ENCODE measurements around the gene HMGXB3.

The HMGXB3 gene

GRCh38 chr5:149982505-149982904 is 18.0 kb upstream of the HMGXB3 start:
- no peak for DNase-seq

GRCh38 chr5:149988126-149988525 is 12.4 kb upstream of the HMGXB3 start:
- no peak for DNase-seq

GRCh38 chr5:149990518-149991376 is 9.8 kb upstream of the HMGXB3 start:
- DNase-seq: peak; percentile 47

DNA sequence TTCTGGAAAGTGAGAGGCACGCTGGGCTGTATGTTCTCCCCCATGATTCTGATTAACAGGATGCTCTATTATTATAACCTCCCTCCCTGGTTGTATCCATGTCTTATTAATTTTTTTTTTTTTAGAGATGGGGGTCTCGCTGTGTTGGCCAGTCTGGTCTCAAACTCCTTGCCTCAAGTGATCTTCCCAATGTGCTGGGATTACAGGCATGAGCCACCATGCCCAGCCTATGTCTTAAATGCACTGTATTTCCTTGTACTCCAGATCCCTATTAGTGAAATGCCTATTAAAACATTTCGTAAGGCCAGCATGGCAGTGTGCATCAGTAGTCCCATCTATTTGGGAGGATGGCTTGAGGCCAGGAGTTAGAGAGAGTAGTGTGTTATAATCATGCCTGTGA is 7.1 kb upstream of the HMGXB3 start:
- no peak for DNase-seq

- DNase-seq: no peak
Observed at GRCh38 chr5:149995385-149996204, 4.9 kb upstream of the HMGXB3 start.

GRCh38 chr5:149996205-149996890 is 4.2 kb upstream of the HMGXB3 start:
- no peak for DNase-seq

GRCh38 chr5:149998281-149998680 is 2.3 kb upstream of the HMGXB3 start:
- no peak for DNase-seq

DNA sequence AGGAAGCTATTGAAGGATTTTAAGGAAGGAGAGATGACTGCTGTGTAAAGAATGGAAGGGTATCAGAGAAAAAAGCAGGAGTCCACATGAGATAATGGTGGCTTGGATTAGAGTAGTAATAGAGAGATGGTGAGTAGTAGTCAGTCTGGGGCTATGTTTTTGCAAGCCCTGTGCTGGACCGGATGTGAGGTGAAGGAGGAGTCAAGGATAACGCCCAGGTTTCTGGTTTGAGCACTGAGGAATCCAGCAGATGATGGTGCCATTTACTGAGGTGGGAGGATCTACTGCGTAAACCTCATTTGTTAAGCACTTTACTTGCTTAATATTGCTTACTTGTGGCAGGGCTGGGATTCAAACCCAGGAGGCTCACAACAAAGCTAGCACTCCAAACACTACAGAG is 1.2 kb upstream of the HMGXB3 start:
- DNase-seq: no peak

- DNase-seq: no peak
Observed at GRCh38 chr5:149999866-150000255, 678 bp upstream of the HMGXB3 start.

- no peak for DNase-seq
Observed at GRCh38 chr5:150000990-150001659, 586 bp downstream of the HMGXB3 start.

DNA sequence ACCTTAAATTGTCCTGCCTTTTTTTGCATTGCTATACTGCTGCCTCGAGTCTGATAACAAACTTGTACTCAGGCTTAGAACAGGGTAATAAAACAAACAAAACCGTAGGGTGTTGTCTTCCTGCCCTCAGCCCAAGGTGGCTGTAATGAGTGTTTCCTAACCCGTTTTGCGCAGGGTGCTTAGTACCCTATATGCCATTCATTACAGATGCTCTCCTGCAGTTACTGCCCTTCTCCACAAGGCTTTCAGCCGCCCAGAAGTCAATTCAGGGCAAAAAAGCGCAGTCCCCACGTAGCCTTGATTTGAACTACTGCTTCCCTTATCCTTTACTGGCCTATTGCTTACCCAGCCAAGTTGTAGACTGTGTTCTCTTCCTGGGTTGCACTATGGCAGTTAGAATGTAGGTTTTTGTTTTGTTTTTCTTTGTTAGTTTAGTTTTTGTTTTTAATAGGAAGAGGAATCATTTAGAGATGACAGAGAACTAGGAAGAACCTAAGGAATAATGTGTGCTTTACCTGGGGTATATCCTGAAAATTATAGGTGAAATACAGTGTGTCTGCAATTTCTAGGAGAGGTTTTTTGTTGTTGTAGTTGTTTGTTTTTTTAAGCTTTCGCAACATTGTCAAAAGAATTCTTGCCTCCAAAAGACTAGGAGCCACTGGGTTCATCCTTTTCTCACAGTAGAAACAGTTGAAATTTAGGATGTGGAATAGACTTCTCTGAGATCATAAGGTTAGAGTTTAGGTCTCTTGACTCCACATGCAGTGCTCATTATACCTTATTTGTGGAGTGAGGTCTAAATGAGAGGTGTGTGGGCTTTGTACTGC is 1.3 kb downstream of the HMGXB3 start:
- peak; percentile 71 for DNase-seq

GRCh38 chr5:150006318-150006717 is 5.8 kb downstream of the HMGXB3 start:
- no peak for DNase-seq

- DNase-seq: no peak
Observed at GRCh38 chr5:150007050-150007449, 6.5 kb downstream of the HMGXB3 start.

GRCh38 chr5:150009671-150010387 is 9.3 kb downstream of the HMGXB3 start:
- DNase-seq: no peak

DNA sequence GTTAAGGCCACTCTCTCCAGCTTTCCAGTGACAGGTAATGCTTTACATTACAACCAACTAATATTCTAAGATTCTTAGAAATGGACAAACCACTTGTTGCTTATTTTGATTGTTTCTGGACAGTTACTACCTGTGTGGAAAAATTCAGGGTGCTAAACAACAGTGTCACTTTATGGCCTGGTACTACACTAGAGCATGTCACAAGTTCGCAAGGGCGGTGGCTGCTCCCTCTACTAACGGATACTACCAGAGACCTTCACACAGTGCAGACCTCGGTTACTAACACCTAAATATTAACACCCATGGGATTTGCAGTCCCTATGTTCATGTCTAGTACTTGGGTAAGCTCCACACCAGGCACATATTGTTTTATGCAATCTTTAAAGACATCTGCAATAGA is 13.4 kb downstream of the HMGXB3 start:
- DNase-seq: no peak

DNA sequence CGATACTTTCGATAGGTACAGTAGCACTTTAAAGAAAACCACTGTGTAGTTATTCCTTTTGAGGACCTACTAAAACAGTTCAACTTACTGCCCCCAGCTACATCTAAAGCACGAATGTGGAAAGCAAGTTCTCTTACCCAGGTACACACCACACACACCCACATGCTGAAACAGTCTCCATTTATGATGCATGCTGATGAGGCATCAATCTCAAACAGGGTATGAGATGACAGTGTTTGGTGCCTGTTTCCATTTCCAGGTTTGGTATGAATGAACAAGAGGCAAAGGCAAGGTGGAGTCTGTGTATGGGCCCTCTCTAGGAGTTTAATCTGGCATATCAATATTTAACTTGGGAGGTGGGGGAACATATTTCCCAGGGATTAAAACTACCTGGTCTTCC is 13.9 kb downstream of the HMGXB3 start:
- DNase-seq: no peak

DNA sequence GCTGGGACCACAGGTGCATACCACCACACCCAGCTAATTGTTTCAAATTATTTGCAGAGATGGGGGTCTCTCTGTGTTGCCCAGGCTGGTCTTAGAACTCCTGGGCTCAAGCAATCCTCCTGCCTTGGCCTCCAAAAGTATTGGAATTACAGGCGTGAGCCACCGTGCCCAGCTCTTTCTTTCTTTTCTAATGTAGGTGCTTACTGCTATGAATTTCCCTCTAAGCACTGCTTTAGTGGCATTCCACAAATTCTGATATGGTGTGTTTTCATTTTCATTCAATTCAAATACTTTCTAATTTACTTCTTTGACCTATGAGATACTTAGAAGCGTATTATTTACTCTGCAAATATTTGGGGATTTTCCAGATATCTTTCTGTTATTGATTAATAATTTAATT is 14.9 kb downstream of the HMGXB3 start:
- no peak for DNase-seq

GRCh38 chr5:150016537-150016936 is 16.0 kb downstream of the HMGXB3 start:
- DNase-seq: no peak

- no peak for DNase-seq
Observed at GRCh38 chr5:150017226-150018005, 16.9 kb downstream of the HMGXB3 start.

GRCh38 chr5:150020249-150020648 is 19.7 kb downstream of the HMGXB3 start:
- no peak for DNase-seq
